HG02623 (cell line): ENCODE results near the gene SRSF7.
A peak's percentile ranks its signal among the peaks of the same experiment; 100 is the strongest.
"Not testable (repeated sequence)": the region's sequence is repeated elsewhere in the genome, so short reads cannot be mapped to it uniquely, and the experiment has no call there.

Source experiments
- ATAC-seq: cut with Tn5 transposase; IDR thresholded peaks from one replicate; pipeline ENCODE4 v1.9.1; 2021; ENCODE audit warnings: moderate library complexity; ENCODE audit not compliant: unreplicated experiment

The SRSF7 gene

DNA sequence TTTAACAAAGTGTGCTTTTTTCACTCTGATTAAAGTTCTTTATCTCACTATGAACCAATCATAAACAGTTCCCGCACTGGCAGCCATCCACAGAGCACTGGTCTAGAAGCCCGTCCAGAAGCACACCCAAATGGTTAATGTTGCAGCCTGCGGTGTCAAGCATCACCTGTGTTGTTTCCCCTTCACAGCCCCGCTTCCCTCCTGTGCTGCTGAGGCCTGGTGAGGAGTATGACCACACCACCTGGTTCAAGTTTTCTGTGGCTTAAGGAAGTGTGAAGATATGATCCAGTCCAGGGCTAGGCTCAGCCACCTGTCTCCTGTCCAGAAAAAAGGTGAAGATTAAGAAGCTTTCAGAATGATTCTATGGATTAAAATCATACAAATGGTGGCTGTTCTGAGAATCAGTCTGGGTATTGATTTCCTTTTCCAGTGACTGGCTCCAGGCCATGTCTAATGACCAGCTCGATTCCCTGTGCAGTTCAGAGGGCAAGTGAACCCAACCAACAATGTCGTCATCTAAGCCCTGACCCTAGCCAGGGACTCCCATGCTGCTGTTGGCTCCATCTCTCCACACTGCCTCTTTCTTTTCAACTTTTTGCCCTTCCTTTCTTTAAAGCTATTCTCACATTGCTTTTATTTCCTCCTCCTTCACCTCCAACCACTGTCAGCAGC is 17.7 kb downstream of the SRSF7 start:
- ATAC-seq: no peak

DNA sequence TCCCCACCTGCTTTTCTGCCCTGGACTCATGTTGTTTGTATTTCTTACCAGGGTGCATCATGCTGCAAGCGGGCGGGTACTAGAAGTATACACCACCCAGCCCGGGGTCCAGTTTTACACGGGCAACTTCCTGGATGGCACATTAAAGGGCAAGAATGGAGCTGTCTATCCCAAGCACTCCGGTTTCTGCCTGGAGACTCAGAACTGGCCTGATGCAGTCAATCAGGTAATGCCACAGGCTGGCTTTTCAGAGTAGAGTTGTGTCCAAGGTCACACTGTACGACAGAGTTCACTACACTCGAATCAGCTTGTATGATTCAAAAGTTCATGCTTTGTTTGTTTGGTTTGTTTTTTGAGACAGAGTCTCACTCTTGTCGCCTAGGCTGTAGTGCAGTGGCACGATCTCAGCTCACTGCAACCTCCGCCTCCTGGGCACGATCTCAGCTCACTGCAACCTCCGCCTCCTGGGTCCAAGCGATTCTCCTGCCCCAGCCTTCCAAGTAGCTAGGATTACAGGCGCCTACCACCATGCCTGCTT is 19.4 kb downstream of the SRSF7 start:
- ATAC-seq: no peak

DNA sequence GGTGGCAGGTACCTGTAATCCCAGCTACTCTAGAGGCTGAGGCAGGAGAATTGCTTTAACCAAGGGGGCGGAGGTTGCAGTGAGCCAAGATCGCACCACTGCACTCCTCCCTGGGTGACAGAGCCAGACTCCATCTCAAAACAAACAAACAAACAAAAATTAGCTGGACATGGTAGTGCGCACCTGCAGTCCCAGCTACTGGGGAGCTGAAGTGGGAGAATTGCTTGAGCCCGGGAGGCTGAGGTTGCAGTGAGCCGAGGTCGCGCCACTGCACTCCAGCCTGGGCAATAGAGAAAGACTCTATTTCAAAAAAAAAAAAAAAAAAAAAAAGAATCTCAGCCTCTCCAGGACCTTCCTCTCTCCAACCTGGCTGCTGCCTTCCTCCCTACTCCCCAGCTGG is 20.1 kb downstream of the SRSF7 start:
- no peak for ATAC-seq

GRCh38 chr2:38728694-38729093 is 22.5 kb downstream of the SRSF7 start:
- ATAC-seq: no peak

DNA sequence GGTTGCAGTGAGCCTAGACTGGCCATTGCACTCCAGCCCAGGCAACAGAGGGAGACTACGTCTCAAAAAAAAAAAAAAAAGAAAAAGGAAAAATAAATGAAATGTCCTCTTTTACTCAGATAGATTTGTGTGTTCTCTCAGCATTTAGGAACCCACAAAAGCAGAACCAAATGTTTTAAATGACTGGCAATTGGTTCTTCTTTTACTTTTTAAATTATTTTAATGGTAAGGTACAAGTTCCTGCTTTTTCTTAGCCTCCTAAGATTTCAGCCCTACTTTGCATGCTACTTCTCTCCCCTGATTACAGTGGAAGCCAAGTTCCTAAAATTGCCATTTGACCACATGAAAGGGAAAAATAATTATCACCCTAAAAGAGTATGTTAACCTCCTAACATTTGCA is 23.5 kb downstream of the SRSF7 start:
- no peak for ATAC-seq

GRCh38 chr2:38723173-38723572 is 28.0 kb downstream of the SRSF7 start:
- peak; percentile 38 for ATAC-seq

DNA sequence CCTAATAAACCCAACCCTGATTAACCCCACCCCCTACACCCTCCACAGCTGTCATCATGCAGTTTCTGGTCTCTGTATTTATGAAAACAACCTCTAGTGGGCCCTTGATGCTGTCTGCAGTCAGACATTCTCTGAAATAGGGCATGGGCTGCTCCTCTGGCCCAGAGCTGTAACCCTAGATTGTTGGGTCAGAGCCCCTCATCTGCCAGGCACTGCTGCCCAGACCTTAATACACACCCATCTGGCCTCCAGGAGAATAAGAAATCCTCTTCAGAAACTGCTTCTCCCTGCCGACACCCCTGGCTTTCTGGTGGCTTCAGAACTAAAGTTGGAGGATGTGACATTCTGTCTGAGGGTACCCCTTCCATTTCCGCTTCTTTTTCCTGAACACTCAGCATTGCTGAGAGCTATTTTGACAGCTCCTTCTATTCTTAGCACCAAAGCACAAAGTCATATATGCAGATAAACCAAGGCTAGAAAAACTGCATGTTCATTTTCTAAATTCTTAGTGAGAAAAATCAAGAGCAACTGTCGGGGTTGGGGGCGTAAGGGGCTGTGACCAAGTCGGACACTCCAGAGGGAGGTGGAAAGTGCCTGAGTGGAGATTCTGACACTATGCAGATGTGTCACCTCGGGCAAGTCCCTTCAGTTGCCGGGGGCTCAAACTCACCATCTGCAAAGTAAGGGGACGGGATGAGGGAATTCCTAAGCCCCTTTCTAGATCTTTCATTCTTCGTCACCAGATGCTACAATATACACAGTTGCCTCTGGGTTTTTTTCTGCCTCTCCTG is 28.7 kb downstream of the SRSF7 start:
- peak; percentile 45 for ATAC-seq

DNA sequence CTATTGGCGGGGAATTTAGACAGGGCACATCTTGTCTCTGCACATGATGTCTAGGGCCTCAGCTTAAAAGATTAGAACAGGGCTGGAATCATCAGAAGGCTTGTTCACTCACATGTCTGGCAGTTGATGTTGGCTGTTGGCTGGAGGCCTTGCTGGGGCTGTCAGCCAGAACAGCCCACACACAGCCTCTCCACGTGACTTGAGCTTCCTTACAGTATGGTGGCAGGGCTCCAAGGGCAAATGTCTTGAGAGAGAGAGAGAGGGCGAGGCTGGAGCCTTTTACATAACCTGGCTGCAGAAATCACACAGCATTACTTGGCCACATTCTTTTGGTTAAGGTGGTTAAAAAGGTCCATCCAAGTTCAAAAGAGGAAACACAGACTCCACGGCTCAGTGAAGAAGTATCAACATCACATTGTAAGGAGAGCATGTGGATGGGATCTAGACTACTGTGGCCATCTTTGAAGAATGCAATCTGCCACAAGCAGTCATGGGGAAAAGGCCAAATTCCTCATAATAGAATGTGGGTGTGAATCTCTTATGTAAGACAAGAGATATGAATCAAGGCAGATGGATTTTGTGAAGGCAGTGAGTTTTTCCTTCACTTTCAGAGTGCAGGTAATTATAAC is 30.4 kb downstream of the SRSF7 start:
- ATAC-seq: no peak

DNA sequence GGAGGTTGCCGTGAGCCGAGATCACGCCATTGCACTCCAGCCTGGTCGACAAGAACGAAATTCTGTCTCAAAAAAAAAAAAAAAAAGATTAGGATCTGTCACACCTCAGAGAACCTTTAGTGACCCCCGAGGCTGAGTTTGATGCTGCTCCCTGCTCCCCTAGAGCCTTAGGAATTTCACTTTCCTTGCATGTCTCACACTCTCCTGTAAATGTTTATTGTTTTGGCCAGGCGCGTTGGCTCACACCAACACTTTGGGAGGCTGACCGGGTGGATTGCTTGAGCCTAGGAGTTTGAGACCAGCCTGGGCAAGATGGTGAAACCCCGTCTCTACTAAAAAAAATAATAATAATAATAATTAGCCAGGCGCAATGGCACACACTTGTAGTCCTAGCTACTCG is 31.5 kb downstream of the SRSF7 start:
- no peak for ATAC-seq

- no peak for ATAC-seq
Observed at GRCh38 chr2:38718601-38719000, 32.6 kb downstream of the SRSF7 start.

GRCh38 chr2:38716185-38716584 is 35.0 kb downstream of the SRSF7 start:
- ATAC-seq: no peak

DNA sequence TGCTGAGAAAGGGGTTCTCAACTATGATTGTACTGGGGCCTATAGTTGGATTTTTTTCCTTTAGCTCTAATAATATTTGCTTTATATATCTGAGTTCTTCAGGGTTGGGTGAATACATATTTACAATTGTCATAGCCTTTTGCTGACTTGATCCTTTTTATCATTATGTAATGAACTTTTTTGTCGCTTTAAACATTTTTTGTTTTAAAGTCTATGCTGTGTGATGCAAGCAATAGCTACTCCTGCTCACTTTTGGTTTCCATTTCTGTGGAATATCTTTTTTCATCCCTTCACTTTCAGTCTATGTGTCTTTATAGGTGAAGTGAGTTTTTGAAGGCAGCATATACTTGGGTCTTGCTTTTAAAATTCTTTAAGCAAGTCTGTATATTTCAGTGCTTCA is 36.2 kb downstream of the SRSF7 start:
- not testable (repeated sequence) for ATAC-seq

DNA sequence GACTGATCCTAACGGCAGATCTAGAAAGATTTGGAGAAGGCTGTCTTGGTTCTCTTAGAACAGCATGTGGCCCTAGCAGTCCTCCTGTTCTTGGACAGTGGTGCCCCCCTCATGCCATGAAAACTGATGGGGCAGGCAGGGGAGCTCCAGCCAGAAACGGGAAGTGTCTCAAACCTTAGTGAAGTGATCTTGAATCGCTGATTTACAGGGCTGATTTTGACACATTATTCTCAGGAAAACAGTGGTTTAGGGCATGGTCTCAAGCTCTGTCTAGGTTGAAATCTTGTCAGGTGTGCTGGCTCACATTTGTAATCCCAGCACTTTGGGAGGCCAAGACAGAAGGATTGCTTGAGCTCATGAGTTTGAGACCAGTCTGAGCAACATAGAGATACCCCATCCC is 37.8 kb downstream of the SRSF7 start:
- no peak for ATAC-seq

GRCh38 chr2:38712871-38713270 is 38.3 kb downstream of the SRSF7 start:
- no peak for ATAC-seq

DNA sequence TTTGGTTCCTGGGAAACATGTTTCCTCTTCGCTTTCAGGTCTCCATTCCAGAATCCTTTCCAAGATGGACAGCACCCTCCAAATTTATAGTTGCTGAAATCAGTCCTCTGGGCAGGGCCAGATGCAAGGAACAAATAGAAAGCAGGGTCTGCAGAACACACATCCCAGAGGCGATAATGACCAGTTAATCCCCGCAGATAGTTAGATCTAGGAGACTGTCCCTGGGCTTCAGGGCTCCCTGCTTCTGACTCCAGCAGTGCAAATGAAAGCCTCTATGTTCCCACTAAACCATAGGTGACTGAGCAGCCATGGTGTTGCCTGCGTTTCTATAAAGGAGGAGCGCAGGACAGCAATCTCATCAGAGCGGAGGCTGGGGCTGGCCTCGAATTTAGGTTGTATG is 38.7 kb downstream of the SRSF7 start:
- ATAC-seq: no peak

- ATAC-seq: no peak
Observed at GRCh38 chr2:38711558-38711957, 39.6 kb downstream of the SRSF7 start.

GRCh38 chr2:38709567-38710194 is 41.5 kb downstream of the SRSF7 start:
- no peak for ATAC-seq

DNA sequence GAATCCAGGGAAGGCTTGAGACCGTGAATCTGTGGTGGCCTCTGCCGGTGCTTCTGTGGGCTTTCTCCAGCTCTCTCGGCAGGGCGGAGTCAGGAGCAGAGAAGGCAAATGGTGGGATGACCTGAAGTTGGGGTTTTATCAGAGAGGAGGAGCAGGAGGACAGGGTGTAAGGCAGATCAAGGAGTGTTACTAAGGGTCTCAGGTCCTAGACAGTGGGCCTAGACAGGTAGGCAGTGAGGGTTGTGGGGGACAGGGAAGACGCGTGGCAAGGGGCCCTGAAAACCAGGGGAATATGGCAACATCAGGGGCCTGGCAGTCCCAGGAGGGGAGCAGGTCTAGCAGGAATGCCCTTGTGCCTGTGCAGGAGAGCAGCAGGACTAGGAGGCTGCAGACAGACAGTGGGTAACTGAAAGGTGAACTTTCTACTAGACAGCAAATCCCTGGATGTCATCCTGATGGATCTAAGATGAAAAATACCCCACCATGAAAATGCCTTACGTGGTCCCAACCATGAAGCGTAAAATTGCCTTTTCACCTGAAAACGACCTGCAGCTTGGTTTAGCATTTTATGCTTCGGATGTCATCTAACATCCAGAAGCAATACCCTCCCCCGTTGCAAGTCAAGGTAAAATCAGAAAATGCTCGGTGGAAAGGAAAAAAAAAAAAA is 42.1 kb downstream of the SRSF7 start:
- no peak for ATAC-seq

DNA sequence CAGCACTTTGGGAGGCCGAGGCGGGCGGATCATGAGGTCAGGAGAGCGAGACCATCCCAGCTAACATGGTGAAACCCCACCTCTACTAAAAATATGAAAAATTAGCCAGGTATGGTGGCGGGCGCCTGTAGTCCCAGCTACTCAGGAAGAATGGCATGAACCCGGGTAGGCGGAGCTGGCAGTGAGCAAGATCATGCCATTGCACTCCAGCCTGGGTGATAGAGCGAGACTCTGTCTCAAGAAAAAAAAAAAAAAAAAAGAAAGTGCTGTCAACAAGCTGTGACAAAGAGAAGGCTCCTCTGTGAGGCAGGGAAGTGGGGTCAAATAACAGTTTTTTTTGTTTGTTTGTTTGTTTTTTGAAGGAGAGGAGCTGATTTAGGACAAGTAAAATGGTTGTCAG is 42.7 kb downstream of the SRSF7 start:
- ATAC-seq: not testable (repeated sequence)

- ATAC-seq: no peak
Observed at GRCh38 chr2:38706846-38707345, 44.3 kb downstream of the SRSF7 start.

- ATAC-seq: no peak
Observed at GRCh38 chr2:38704664-38705063, 46.5 kb downstream of the SRSF7 start.
